HS-5 (cell line): Measurements from ENCODE around the gene SLC6A17.

ENCODE experiments used
- DNase-seq: peaks from one replicate; pipeline ENCODE4 v3.0.0-alpha.2; 2012; ENCODE audit warnings: low read depth

The SLC6A17 gene

DNA sequence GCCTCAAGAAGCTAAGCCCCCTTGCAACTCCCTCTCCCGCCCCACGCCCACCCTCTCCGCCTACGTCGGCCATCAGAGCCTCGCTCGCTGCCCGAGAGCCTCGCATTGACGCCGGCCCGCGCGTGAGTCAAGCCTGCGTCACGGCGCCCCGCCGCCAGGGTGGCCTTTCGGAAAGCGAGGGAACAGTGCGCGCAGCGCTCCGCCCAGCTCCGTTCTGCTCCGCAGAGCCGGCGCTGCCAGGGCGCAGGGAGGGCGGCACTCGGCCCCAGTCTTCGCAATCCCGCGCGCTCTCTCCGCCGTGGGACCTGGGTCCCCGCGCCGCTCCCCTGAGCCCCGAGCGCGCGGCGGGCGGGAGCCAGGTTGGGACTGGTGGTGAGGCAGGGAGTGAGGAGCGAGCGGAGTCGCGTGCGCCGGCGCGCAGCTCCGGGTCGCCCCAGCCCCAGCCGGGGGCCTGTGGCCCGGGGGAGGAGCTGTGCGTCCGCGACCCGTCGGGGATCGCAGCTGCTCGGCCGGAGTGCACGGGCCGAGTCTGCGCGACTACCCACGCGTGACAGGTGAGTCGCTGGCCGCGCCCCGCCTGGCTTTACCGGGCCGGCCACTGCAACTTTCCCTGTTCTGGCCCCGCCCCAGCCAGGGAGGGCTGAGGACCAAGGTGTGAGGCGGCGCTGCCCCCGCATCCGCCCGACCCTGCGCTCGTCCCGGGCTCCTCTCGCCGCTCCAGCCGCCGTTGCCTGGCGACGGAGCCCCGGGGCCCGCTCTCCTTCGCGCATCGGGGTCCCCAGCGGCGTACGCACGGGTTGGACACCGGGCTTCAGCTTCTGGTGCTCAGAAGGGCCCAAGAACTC, at the start of gene SLC6A17:
Gene SLC6A17 (plus strand): TSS at position 165 of the 845 bp plus-strand sequence. CDS start 16,436 bp downstream, outside the sequence.
- DNase-seq: peak; percentile 52

DNA sequence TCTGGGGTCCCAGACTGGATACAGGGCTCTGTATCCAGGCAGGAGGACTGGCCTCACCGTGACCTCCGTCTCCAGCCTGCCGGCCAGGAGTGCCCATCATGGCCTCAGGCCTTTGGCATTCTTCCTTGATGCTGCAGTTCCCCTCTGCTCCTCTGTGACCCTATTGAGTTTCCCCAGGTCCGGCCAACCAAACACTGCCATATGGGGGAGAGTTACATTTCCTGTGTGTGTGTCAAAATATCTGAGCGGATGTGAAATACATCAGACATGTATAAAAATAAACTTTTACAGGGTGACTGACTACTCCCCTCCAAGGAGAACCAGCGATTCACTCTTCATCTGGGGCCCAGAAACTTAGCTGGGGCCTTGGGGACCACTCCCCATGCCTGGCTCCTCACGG, 48.2 kb upstream of the SLC6A17 start:
- no peak for DNase-seq

DNA sequence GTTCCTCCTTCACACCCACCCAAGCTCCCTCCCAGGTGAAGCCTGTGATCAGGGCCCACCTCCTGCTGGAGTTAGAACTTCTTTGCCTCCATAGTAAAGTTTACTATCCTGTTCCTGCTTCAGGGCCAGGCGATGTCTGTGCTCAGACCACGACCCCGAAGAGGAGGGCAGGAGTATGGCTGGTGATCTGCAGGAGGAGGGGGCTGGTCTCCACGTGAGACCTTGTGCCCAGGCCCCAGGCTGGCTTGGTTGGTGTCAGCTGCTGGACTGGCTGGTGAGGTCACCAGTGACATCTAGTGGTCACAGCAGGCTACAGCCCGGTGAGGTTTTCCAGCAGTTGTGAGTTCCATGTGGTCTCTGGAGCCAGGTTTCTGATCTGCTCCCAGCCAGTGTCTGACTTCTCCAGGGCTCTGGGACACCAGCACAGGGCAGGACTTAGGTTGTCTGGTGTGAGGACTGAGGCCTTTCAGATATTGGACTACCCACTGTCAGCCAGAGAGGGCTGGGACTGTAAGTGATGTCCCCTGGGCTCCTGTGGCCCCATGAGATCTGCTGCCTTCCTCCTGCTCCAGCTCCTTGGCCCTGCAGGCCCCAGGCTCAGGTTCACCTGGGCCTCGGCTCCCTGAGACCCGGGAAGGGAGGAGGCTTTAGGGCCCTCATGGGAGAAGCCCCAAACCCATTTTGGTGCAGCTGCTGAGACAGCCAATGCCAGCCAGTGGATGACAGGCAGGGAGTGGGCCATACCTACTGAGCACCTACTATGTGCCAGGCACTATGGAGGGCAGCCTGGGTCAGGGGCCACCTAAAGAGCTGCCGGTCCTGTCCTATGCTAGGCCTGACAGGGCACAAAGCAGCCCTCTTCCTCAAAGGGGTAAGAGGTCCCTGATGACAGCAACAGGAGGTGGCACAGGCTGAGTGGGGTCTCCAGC, 44.0 kb upstream of the SLC6A17 start:
- peak; percentile 20 for DNase-seq

DNA sequence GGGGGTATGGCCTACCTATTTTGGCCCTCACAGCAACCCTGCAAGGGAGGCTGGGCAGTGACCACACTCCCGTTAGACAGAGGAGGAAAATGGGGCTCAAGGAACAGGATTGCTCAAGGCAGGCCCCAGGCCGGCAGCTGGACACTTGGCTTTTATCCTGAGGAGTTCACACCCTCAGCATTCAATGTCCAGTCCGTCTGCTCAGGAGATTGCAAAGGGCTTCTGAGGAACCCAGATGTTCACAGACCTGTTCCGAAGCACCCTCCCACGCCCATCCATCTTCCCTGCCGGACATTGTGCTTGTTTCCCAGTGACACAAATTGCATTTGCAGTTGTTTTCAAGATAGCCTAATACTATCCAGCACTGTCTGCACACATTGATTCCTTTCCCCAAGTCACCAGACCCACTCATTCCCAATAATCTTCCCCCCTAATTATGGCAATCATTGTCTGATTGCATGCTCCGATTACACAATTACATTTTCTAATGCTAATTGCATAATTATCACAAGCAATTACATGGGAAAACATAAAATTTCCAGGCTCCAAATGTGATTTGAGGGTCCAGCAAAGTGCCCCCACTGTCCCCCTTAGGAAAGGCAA, 42.3 kb upstream of the SLC6A17 start:
- DNase-seq: no peak

DNA sequence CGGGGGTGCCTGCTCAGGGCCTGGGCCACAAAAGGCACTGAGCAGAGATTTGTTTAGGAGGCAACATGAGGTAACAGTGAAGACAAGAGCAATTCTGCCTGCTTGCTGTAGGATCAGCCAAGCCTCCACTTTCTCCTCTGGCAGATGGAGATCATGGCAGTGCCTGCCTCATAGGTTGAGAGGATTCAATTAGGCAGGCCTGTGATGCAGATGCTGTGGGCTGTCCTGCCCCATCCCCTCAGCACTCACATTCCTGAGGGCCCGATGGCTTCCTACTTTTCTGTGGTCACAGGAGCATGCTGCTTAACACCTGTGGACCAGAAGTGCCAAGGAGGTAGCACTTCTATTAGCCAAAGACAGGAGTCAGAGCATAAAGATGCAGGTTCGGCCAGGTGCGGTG, 39.2 kb upstream of the SLC6A17 start:
- DNase-seq: no peak

DNA sequence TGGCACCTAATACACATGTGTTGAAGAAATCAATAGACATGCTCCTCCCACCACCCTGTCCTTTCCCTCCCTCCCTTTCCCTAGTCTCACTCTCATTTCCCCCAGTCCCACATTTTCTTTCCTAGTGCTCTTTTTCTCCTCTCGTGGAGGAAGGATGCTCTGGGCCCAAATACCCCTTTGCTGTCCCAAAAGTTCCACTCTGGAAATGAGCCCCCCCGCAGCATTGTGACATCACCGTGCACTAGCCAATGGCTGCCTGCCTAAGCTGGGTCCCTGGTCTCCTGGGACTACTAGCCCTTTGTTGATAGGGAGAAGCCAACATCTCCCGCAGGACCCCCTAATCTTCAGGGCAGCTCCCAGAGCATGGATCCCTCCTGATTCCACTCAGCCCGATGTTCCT, 38.2 kb upstream of the SLC6A17 start, which contains the start of gene UBL4B:
Gene UBL4B (plus strand): TSS at position 301 of the 400 bp plus-strand sequence. CDS start 92 bp downstream, at position 393.
- DNase-seq: no peak

DNA sequence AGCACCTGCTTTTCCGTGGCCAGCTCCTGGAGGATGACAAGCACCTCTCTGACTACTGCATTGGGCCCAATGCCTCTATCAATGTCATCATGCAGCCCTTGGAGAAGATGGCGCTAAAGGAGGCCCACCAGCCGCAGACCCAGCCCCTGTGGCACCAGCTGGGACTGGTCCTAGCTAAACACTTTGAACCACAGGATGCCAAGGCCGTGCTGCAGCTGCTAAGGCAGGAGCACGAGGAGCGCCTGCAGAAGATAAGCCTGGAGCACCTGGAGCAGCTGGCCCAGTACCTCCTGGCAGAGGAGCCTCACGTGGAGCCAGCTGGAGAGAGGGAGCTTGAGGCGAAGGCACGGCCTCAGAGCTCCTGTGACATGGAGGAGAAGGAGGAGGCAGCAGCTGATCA, 37.6 kb upstream of the SLC6A17 start:
- DNase-seq: no peak

DNA sequence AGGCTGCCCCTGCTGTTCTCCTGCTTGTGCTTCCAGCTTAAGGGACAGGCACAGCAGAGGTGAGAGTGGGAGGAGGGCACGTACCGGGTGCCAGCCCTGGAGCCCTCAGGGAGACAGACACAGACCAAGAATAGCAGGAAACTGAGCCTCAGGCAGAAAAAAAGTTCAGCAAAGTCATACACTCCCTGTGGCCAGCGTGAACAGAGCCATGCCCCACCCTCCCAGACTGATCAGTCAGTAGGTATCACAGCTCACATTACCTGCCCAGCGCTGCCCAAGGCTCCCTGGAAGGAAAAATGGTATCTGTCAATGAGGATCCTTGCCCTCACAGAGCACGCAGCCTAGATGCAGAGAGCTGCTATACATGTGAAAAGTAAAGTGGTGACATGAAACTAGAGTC, 36.7 kb upstream of the SLC6A17 start:
- no peak for DNase-seq

DNA sequence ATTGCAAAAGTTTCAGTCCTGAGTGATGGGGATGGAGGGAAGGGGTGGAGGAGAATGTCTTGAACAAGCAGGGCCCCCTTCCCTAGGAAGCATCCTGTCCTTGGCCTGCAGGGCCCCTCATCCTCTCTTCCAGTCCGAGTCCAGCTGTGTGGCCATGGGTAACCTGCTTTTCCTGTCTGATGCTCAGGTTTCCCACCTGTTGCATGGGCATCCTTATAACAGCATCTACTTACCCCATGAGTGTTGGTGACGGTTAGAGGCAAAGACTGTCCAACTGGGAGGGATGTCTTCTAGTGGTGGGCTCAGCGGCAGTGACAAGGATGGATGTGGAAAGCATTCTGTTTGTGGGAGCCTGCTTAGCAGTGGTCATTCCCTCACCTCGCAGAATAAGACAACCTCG, 36.1 kb upstream of the SLC6A17 start:
- no peak for DNase-seq

DNA sequence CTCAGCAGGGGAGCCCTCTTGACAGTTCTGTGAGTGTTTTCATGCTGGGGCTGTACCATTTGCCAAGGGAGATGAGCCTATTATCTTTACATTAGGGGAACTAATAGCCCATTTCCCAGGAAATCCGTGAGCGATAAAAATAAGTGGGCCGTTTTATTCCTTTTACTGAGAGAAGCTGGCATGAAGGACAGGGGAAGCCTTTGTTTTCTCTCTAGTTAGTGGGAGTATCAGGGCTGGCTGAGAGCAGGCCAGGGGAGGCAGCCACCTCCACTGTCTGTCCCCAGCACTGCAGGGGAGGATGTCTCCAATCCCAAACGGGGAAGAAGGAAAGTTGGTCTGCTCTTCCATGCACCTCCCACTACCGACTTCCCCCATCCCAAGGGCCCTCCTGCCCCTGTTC, 35.5 kb upstream of the SLC6A17 start:
- DNase-seq: no peak

DNA sequence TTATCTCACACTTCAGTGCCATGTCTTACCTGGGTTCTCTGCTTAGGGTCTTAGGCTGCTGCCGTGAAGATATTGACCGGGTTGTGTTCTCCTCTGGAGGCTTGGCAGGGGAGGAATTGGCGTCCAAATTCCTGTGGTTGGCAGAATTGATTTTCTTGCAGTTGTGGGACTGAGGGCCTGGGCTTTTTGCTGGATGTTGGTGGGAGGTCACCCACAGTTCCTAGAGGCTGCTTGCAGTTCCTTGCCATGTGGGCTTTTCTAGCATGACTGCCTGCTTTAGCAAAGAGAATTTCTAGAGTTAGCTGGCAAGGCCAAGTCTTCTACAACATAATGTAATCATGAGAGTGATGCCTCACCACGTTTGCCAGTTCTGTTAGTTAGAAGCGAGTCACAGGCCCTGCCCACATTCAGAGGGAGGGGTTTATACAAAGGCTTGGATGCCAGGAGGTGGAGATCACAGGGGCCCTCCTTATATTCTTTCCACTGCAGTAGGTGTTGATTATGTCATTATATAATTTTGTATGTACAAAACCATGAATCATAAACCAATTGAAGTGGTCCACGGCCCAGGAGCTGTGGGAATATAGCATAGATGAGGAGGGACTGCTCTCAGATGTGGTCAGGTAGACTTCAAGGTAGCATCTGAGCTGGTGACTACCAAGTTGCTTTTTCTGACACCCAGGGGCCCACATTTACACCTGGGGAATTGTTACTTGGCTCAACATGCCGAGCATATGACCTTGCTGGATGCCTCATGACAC, 31.5 kb upstream of the SLC6A17 start:
- peak; percentile 38 for DNase-seq

DNA sequence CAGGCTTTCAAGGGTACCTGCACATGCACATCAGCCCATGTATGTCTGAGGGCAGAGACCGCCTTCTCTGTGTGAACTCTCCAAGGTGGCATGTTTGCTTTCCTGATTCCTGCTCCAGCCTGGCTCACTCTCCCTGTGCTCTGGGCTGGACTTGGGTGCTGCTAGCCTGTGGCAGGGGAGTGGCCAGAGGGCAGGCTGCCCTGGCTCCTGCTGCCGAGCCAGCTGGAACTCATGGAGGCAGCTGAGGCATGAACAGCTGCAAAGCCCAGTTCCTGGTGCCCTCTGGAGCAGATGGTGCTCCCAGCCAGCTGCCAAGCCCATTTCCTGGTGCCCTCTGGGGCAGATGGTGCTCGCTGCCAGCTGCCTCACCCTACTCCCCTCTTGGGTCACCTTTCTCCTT, 30.5 kb upstream of the SLC6A17 start:
- DNase-seq: no peak

DNA sequence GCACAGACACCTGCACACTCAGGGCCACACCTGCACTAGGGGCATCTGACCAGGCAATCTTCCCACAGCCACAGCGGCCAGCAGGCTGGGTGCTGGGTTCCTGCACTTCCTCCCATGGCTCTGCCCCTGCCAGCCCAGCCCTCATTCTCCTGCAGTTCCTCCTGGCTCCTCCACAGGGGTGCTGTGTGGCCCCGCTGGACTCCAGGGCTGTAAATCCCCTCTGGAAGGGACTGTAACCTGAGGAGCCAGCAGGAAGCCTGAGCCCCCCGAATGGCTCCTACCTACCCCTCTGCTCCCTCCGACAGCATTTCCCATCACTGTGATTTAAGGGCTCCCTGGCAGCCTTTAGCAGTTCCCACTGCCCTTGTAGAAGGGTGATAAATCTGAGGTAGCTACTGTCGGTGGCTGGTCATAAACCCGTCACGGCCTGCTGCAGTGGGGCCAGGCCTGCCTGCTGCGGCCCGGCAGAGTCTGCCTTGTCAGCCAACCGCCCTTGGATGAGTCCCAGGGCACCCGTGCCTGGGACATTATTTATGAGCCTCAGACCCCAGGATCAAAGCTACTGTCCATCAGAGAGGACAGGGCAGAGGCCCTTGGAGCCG, 29.2 kb upstream of the SLC6A17 start:
- DNase-seq: no peak

DNA sequence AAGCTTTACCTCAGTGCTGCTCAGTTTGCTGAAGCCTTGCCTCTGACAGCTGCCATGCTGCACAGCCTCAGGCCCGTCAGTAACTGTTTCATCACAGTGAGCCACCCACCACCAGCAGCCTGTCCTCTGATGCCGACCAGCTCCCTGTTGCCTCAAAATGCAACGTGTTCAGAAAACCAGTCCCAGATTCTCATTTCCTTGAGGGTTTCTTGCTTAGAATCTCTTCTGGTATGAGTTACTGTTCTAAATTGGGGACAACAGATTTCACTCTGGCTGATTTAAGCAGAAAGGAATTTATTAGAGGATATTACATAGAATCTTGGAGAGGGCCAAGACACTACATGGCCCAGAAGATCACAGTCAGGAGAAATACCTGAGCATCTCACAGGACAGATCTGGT, 27.1 kb upstream of the SLC6A17 start:
- DNase-seq: peak; percentile 6

DNA sequence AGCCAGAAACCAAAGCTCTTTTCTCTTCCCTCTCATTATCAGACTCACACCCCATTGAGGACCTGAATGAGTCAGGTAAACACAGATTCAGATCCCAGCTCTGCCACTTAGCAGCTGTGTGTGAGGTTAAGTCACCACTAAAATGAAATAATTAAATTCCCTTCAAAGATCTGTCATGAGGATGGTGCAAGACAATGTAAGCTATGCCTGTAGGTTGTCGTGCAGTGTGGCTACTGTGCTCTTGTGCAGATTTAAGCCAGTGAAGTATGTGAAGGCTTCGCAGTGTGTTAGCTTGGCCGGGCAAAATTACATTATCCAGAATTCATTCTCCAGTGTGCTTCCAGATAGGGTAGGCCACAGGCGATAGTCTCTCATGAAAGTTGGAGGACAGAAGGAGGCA, 24.5 kb upstream of the SLC6A17 start:
- DNase-seq: no peak

DNA sequence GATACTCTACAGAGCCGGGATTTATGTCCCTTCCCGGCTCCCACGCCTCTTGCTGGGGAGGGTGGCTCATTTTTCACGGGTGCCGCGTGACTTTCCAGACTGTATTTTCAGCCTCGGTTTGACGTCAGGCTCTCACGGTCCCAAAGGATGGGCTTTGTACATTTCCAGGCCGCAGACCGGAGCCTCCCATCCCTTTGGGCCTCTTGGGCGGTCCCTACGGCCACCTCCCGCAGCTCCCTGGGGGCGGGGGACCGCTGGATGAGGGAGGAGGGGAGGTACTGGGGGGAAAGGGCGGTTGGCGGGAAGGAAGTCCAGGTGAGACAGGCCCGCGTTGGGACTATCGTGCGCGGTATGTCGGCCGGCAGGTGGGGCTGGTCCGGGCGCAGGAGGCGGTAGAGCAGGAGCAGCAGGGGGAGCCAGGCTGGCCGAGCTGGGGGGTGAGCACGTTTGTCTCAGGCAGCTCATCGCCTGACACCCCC, 20.1 kb upstream of the SLC6A17 start:
- no peak for DNase-seq

DNA sequence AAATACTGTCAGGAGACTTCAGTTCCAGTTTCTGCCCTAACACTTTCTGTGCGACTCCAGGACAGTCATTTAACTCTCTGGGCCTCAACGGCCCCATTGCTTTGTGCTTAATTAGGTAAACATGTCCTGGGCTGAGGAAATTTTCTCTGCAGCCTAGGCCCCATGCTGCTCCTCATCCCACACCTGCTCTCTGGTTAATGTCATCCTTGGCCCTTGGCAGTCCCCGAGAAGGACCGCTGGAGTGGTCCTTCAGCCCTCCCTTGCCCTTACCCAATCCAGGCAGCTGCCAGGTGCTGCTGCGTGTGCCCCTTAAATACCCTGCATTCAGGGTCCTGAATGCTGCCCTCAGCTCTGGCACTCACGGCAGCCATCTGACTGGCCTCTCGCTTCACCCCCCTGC, 19.3 kb upstream of the SLC6A17 start:
- no peak for DNase-seq

DNA sequence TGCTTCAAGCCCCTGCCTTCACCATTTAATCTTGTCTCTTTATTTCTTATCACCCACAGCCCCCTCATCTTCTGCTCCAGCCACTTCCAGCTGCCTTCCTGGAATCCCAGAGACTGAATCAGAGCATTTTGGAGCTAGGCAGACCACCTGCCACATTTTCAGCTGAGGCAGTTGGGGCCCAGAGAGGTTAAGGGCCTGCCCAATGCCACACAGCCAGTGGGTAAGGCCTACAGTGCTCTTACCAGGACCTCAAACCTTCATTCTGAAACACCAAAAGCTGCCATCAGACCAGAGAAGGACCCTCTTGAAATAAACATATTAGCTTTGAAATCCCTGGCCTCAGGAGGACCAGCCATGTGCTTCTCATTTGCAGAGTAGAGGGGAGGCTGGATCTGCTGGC, 17.6 kb upstream of the SLC6A17 start:
- DNase-seq: no peak

DNA sequence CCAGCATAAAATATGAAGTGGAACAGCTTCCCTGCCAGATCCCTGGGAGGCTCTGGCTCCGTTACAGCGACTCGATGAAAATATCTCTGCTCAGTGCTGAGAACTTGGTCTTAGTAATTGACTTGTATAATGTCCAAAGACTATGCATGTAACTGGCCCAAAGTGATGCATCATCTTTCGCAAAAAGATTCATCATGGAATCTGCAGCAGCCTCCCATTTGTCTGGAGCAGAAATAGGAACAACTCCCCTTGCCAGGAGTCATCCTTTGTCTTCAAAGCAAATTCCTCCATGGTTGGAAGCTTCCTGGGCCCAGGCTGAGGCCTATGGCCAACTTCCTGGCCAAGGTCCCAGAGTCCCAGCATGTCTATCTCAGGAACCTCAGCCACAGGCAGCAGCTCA, 16.9 kb upstream of the SLC6A17 start:
- DNase-seq: no peak

DNA sequence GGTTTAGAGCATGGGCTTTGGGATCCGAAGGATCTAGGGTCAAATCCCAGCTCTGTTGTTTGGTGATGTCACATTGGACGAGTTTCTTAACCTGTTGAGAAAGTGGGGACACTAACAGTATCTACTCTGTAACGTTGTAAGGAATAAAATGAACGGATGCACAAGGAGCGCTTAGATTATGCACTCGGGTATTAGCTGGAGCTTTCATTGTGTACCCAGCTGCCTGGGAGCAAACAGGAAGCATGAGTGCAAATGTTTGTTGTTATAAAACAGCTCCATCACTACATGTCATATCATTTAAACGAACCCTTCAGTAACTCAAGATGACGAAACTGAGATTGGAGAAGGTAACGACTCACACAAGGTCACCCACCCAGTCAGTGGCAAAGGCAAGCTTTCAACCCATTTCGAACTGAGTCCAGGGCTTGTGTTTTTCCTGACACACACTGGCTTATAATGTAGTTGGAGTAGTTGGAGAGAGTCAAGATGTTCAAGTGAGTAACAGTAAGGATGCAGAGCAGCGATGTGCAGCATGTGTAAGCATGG, 16.2 kb upstream of the SLC6A17 start:
- DNase-seq: no peak

DNA sequence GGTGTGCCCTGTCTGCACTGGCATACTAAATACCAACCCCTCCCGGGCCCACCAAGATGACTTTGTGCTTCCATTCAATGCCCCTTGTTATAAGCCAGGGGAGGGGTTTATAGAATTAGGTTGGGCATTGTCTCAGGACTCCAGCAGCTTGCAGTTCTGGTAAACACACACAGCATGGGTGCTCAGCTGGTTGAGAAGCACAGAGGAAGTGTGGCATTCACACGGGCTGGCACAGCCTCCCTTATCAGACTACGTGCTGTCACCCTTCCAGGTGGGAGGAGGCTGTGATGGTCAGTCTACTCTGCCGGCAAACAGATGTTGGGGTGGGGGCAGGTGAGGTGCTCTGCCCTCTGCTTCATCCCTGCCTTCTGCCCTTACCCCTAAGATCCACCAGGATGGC, 15.0 kb upstream of the SLC6A17 start:
- DNase-seq: no peak
